Tibial nerve (tissue), 4 donors: ENCODE data around the gene GALK1. TPM values are rescaled to one million over a fixed set of nuclear protein-coding genes. Genes with fewer than 3 reads are reported as not detected.
A peak's percentile ranks its signal among the peaks of the same experiment; 100 is the strongest.

Source experiments
- DNase-seq, 2 donors: peaks; one replicate each; pipeline ENCODE4 v3.0.0-alpha.2; 2019; ENCODE audit warnings: low spot score in 2 of 2
- H3K27ac ChIP-seq, 4 donors: fragments of 200-600 bp; sonication (generic) in 3 of 4; one replicate each; pipeline ENCODE4 v1.5.1; 2017 to 2019; ENCODE audit warnings: mild to moderate bottlenecking in 1 of 4
- H3K27me3 ChIP-seq, 2 donors: fragments of 200-600 bp; sonication (generic) in 1 of 2; one replicate each; pipeline versions ENCODE4 v1.5.1 to v1.6.0; 2017 to 2019
- H3K36me3 ChIP-seq, 3 donors: fragments of 200-600 bp; sonication (generic); one replicate each; pipeline ENCODE4 v1.5.1; 2018 to 2019
- H3K4me1 ChIP-seq, 4 donors: fragments of 200-600 bp; sonication (generic) in 3 of 4; one replicate each; pipeline ENCODE4 v1.5.1; 2017 to 2019
- H3K4me3 ChIP-seq, 4 donors: fragments of 200-600 bp; sonication (generic) in 3 of 4; one replicate each; pipeline ENCODE4 v1.5.1; 2017 to 2019; ENCODE audit warnings: mild to moderate bottlenecking in 1 of 4, moderate library complexity in 1 of 4
- H3K9me3 ChIP-seq, 4 donors: fragments of 200-600 bp; sonication (generic) in 3 of 4; one replicate each; pipeline ENCODE4 v1.5.1; 2017 to 2019
- CTCF ChIP-seq, 5 experiments: fragments of 200-600 bp in 3 of 5; fragments of 450-650 bp in 2 of 5; sonication (generic) in 3 of 5; IDR thresholded peaks; one replicate each; pipeline ENCODE4 v1.5.1; 2016 to 2019; ENCODE audit warnings: antibody characterized with exemption in 5 of 5, mild to moderate bottlenecking in 3 of 5, moderate library complexity in 2 of 5
- EP300 ChIP-seq, 2 donors: sonication (generic); formaldehyde crosslinking; IDR thresholded peaks; one replicate each; pipeline ENCODE4 v1.6.1; 2017; ENCODE audit warnings: antibody characterized with exemption in 2 of 2, mild to moderate bottlenecking in 1 of 2
- POLR2A ChIP-seq, 2 donors: fragments of 450-650 bp; IDR thresholded peaks; one replicate each; pipeline ENCODE4 v1.6.1; 2017; ENCODE audit warnings: antibody characterized with exemption in 2 of 2, mild to moderate bottlenecking in 2 of 2, moderate library complexity in 2 of 2
- WGBS, 2 donors: methylation state at CpG; one replicate each; pipeline ENCODE4 v1.1.5; 2018; 5-methylcytosine and 5-hydroxymethylcytosine counted together
- total RNA-seq, 4 donors: library from RNA; depleted of rRNA; stranded (reverse); fragments of >200 nt; gene quantifications; one replicate each; pipeline ENCODE4 v1.1.0, GENCODE V29; 2016

Gene GALK1
- total RNA-seq, 4 donors from 2014 or later, result 54.5 to 57.5 (median 55.6) TPM

- no peak for DNase-seq
- no peaks in the 10 kb centered on the region for H3K9me3 ChIP-seq
- H3K27me3 ChIP-seq, result peaks cover 0 to 26% of the 10 kb centered on the region in 2 donors
- H3K4me3 ChIP-seq, result peak overlapping the region; percentile 57 to 84 (median 74)
- peaks cover 0 to 46% (median 3%) of the 10 kb centered on the region in 3 donors for H3K36me3 ChIP-seq
- TF ChIP-seq EP300 (IDR thresholded peaks at IDR 0.05) (peak in 1 of 2 donors; percentile 44), CTCF (IDR thresholded peaks at IDR 0.05) (no peak)
- WGBS, 2 donors, result 36 to 49% methylated on average over 5 to 11 of the region's 18 CpGs
- H3K27ac ChIP-seq, result peak overlapping the region; percentile 89 to 98 (median 95)
- H3K4me1 ChIP-seq, result peaks cover 0 to 63% (median 23%) of the 10 kb centered on the region in 4 donors
These were observed 41.6 kb downstream of the GALK1 start for GRCh38 chr17:75723171-75723930.

- WGBS, 2 donors, result 65% methylated on average over 9 of the region's 9 CpGs
- H3K27me3 ChIP-seq, result peaks cover 0 to 26% of the 10 kb centered on the region in 2 donors
- peak overlapping the region; percentile 89 to 98 (median 95) for H3K27ac ChIP-seq
- H3K36me3 ChIP-seq, result peaks cover 0 to 39% (median 3%) of the 10 kb centered on the region in 3 donors
- no peak for DNase-seq
- H3K4me1 ChIP-seq, result peaks cover 0 to 63% (median 23%) of the 10 kb centered on the region in 4 donors
- TF ChIP-seq EP300 (IDR thresholded peaks at IDR 0.05) (no peak), CTCF (IDR thresholded peaks at IDR 0.05) (no peak), POLR2A (IDR thresholded peaks at IDR 0.05) (no peak)
- peak overlapping the region; percentile 57 to 84 (median 74) for H3K4me3 ChIP-seq
- H3K9me3 ChIP-seq, result no peaks in the 10 kb centered on the region
These were observed 42.4 kb downstream of the GALK1 start for GRCh38 chr17:75722542-75723095.

- H3K9me3 ChIP-seq, result no peaks in the 10 kb centered on the region
- peaks cover 0 to 33% (median 3%) of the 10 kb centered on the region in 3 donors for H3K36me3 ChIP-seq
- H3K27me3 ChIP-seq, result peaks cover 0 to 26% of the 10 kb centered on the region in 2 donors
- peak overlapping the region; percentile 57 to 84 (median 74) for H3K4me3 ChIP-seq
- H3K27ac ChIP-seq, result peak overlapping the region; percentile 89 to 98 (median 95)
- TF ChIP-seq POLR2A (IDR thresholded peaks at IDR 0.05) (peak in 1 of 2 donors; percentile 18), EP300 (IDR thresholded peaks at IDR 0.05) (peak in 1 of 2 donors; percentile 37), CTCF (IDR thresholded peaks at IDR 0.05) (peak in 1 of 5 experiments; percentile 19)
- H3K4me1 ChIP-seq, result peaks cover 0 to 63% (median 23%) of the 10 kb centered on the region in 4 donors
- 26 to 53% methylated on average over 5 of the region's 5 CpGs for WGBS, 2 donors
- no peak for DNase-seq
These were observed 42.9 kb downstream of the GALK1 start for GRCh38 chr17:75722076-75722475.

- Histone ChIP-seq H3K4me3 (peak overlapping the region; percentile 57 to 84 (median 74)), H3K36me3 (peaks cover 0 to 28% (median 3%) of the 10 kb centered on the region in 3 donors), H3K27me3 (peaks cover 0 to 26% of the 10 kb centered on the region in 2 donors), H3K4me1 (peaks cover 0 to 63% (median 23%) of the 10 kb centered on the region in 4 donors), H3K9me3 (no peaks in the 10 kb centered on the region), H3K27ac (peak overlapping the region; percentile 89 to 98 (median 95))
- no peak for TF ChIP-seq POLR2A (IDR thresholded peaks at IDR 0.05)
- TF ChIP-seq CTCF (IDR thresholded peaks at IDR 0.05), result peak in 1 of 5 experiments; percentile 3
- DNase-seq, result no peak
- 15 to 17% methylated on average over 4 to 10 of the region's 33 CpGs for WGBS, 2 donors
These were observed 43.5 kb downstream of the GALK1 start for GRCh38 chr17:75721463-75722011.
